ENCODE measurements around the gene PRDM16. TPM values are rescaled to one million over a fixed set of nuclear protein-coding genes. Genes with fewer than 3 reads are reported as not detected.

PRDM16 gene
- total RNA-seq, 2 donors from 2014 or later: 0.79 to 6.1 TPM

DNA sequence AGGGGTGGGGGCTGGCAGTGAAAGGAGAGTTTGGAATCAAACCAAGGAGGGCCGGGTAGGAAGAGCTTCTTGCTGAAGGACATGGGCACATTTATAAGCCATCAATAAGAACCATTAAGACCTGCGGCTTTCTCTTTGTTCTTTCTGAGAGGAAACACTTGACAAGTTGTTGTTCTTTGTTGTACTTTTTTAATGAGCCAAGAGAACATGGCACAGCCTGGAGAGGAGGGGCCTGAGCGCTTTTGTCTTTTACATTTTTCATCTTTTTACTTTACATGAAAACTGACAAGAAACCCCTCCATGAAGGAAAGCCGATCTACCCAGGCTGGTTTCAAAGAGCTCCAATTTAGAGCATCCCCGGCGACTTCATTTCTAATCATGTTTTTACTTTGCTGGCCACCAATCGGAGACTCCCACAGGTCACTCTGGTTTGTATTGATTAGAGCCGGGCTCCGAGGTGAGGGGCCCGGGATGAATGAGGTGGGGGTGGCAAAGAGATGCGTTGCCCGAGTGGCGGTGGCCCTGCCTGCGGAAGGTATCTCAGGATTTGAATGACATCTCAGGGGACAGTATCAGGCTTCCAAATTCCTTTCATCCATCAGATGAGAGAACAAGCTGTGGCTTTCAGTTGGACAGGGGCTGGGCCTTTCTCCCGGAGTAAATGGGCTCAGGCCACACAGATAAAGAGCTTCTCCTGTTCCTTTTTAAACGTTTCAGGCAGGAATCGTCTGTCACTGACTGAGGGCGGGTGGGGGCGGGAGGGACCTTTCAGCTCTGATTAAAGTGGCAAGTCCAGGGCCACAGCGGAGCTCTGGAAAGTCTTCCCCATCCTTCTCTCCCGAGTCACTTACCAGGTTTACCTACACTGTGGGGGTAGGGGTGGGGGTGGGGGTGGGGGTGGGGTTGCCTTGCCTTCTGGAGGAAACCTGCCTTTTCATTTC is 246.7 kb downstream of the PRDM16 start:
- no peaks in the 10 kb centered on the region for H3K27me3 ChIP-seq
- TF ChIP-seq, protein P1, sequence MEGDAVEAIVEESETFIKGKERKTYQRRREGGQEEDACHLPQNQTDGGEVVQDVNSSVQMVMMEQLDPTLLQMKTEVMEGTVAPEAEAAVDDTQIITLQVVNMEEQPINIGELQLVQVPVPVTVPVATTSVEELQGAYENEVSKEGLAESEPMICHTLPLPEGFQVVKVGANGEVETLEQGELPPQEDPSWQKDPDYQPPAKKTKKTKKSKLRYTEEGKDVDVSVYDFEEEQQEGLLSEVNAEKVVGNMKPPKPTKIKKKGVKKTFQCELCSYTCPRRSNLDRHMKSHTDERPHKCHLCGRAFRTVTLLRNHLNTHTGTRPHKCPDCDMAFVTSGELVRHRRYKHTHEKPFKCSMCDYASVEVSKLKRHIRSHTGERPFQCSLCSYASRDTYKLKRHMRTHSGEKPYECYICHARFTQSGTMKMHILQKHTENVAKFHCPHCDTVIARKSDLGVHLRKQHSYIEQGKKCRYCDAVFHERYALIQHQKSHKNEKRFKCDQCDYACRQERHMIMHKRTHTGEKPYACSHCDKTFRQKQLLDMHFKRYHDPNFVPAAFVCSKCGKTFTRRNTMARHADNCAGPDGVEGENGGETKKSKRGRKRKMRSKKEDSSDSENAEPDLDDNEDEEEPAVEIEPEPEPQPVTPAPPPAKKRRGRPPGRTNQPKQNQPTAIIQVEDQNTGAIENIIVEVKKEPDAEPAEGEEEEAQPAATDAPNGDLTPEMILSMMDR (IDR thresholded peaks at IDR 0.05): no peak
- no peak for DNase-seq
- no peaks in the 10 kb centered on the region for H3K36me3 ChIP-seq
- intact Hi-C loops (cut with DNase I): no loop called here
- no peak overlapping the region for H3K27ac ChIP-seq
- H3K4me1 ChIP-seq: peaks cover 8% of the 10 kb centered on the region
- H3K4me3 ChIP-seq: no peak overlapping the region
- H3K9ac ChIP-seq (ENCODE audit: low read depth in 2 of 2, low read length in 2 of 2): no peak overlapping the region
- no peaks in the 10 kb centered on the region for H3K9me3 ChIP-seq

DNA sequence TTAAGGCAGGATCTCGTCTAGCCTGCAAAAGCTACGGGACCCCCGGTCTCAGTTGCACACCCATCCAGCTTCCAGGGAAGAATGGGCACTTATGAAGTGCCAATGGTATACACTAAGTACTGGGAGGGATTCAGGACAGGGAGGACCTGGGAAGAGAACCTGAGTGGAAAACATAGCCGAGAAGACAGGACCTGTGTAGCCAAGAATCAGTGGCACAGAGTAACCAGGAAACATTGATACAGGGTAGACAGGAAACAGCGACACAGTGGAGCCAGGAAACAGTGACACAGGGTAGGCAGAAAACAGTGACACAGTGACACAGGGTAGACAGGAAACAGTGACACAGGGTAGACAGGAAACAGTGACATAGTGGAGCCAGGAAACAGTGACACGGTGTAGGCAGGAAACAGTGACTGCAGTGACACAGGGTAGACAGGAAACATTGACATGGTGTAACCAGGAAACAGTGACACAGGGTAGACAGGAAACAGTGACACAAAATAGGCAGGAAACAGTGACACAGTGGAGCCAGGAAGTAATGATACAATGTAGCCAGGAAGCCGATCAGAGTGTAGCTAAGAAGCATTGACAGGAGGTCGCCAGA is 247.4 kb downstream of the PRDM16 start:
- Histone ChIP-seq H3K4me1 (peaks cover 10% of the 10 kb centered on the region), H3K4me3 (no peak overlapping the region), H3K36me3 (no peaks in the 10 kb centered on the region), H3K27ac (no peak overlapping the region), H3K27me3 (no peaks in the 10 kb centered on the region), H3K9me3 (no peaks in the 10 kb centered on the region), H3K9ac (ENCODE audit: low read depth in 2 of 2, low read length in 2 of 2) (no peak overlapping the region)
- TF ChIP-seq, protein P1 (IDR thresholded peaks at IDR 0.05): no peak
- no peak for DNase-seq
- intact Hi-C loops (cut with DNase I): no loop called here

DNA sequence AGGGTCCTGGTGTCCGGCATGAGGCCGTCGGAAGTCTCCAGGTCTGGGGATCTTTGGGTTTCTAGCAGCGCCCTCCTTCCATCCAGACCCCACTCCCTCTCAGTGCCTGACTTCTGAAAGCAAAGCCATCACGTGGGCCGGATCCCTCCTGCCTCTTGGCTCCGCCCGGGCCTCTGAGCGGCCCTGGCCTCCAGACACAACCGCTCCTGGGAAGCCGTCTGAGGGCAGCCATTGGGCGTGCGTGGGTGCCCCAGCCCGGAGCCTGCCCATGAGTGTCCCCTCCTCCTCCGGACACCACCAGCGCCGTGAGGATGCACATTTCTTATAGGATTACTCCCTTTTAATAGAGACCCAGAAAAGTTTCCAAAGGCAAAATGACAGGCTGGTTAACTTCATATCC is 248.5 kb downstream of the PRDM16 start:
- H3K27ac ChIP-seq: no peak overlapping the region
- H3K9me3 ChIP-seq: no peaks in the 10 kb centered on the region
- DNase-seq: no peak
- H3K4me3 ChIP-seq: no peak overlapping the region
- no peaks in the 10 kb centered on the region for H3K27me3 ChIP-seq
- intact Hi-C loops (cut with DNase I): no loop called here
- TF ChIP-seq, protein P1 (IDR thresholded peaks at IDR 0.05): no peak
- no peak overlapping the region for H3K9ac ChIP-seq (ENCODE audit: low read depth in 2 of 2, low read length in 2 of 2)
- no peaks in the 10 kb centered on the region for H3K36me3 ChIP-seq
- H3K4me1 ChIP-seq: peaks cover 10% of the 10 kb centered on the region

DNA sequence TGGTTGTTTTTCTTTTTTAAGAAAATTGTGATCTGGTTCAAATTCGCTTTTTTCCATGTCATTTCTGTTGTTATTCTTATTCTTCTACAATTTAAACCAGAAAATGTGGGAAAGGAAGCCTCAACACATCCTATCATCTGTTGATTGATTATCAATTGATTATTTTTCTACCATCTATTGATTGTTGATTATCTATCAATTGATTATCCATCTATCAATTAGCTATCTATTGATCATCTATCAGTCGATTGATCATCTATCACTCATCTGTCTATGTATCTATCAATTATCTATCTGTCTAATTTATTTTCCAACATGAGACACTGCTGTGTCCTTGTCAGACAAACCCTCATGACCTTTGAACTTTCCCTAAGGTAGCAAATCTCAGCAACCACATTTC is 249.3 kb downstream of the PRDM16 start:
- Histone ChIP-seq H3K4me1 (peaks cover 11% of the 10 kb centered on the region), H3K27me3 (no peaks in the 10 kb centered on the region), H3K27ac (no peak overlapping the region), H3K4me3 (no peak overlapping the region), H3K9ac (ENCODE audit: low read depth in 2 of 2, low read length in 2 of 2) (no peak overlapping the region), H3K9me3 (no peaks in the 10 kb centered on the region), H3K36me3 (no peaks in the 10 kb centered on the region)
- DNase-seq: no peak
- TF ChIP-seq, protein P1 (IDR thresholded peaks at IDR 0.05): no peak
- intact Hi-C loops (cut with DNase I): no loop called here

DNA sequence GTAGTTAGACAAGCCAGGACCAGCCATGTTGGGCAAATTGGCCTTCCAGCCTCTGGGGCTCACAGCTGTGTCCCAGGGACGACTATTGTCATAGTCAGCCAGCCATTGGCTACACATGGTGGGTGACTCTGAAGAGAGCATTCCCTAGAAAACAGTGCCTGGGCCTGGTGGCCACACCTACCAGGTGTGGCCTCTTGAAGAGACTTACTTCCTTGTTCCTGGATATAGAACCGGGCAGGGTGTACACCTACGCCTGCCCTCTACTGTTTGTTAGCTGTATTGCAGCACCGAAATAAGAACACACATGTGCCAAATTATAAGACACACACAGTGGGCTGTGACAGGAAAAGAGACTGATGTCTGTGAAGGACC is 250.9 kb downstream of the PRDM16 start:
- peak overlapping the region; percentile 34 for H3K27ac ChIP-seq
- H3K9ac ChIP-seq (ENCODE audit: low read depth in 2 of 2, low read length in 2 of 2): no peak overlapping the region
- TF ChIP-seq, protein P1 (IDR thresholded peaks at IDR 0.05): peak; percentile 73
- no peaks in the 10 kb centered on the region for H3K27me3 ChIP-seq
- no peaks in the 10 kb centered on the region for H3K9me3 ChIP-seq
- intact Hi-C loops (cut with DNase I): no loop called here
- H3K4me3 ChIP-seq: no peak overlapping the region
- no peaks in the 10 kb centered on the region for H3K36me3 ChIP-seq
- DNase-seq: peak; percentile 84
- peaks cover 18% of the 10 kb centered on the region for H3K4me1 ChIP-seq

Measured in colonic mucosa (tissue), 4 donors.